Esophagus squamous epithelium (tissue), 4 donors: ENCODE results near the gene CYP2S1.

Source experiments
- CTCF ChIP-seq, 6 experiments: fragments of 450-650 bp in 4 of 6; fragments of 200-600 bp in 2 of 6; sonication (generic) in 2 of 6; IDR thresholded peaks; one replicate each; pipeline ENCODE4 v1.5.1; 2016 to 2019; ENCODE audit warnings: antibody characterized with exemption in 6 of 6, mild to moderate bottlenecking in 4 of 6, moderate library complexity in 4 of 6
- POLR2A ChIP-seq, 4 donors: fragments of 450-650 bp; IDR thresholded peaks; one replicate each; pipeline ENCODE4 v1.6.1; 2017; ENCODE audit warnings: antibody characterized with exemption in 4 of 4, mild to moderate bottlenecking in 4 of 4, moderate library complexity in 3 of 4

GRCh38 chr19:41245843-41246242 is 52.8 kb downstream of the CYP2S1 start:
- TF ChIP-seq CTCF (IDR thresholded peaks at IDR 0.05) (no peak), POLR2A (IDR thresholded peaks at IDR 0.05) (no peak)
